HG03045 (cell line): ENCODE data around the gene IGF2BP3.
"Not testable (repeated sequence)": the region's sequence is repeated elsewhere in the genome, so short reads cannot be mapped to it uniquely, and the experiment has no call there.

ENCODE experiments used
- ATAC-seq: cut with Tn5 transposase; IDR thresholded peaks from one replicate; pipeline ENCODE4 v1.9.1; 2021; ENCODE audit warnings: mild to moderate bottlenecking, moderate library complexity; ENCODE audit not compliant: unreplicated experiment

The IGF2BP3 gene

DNA sequence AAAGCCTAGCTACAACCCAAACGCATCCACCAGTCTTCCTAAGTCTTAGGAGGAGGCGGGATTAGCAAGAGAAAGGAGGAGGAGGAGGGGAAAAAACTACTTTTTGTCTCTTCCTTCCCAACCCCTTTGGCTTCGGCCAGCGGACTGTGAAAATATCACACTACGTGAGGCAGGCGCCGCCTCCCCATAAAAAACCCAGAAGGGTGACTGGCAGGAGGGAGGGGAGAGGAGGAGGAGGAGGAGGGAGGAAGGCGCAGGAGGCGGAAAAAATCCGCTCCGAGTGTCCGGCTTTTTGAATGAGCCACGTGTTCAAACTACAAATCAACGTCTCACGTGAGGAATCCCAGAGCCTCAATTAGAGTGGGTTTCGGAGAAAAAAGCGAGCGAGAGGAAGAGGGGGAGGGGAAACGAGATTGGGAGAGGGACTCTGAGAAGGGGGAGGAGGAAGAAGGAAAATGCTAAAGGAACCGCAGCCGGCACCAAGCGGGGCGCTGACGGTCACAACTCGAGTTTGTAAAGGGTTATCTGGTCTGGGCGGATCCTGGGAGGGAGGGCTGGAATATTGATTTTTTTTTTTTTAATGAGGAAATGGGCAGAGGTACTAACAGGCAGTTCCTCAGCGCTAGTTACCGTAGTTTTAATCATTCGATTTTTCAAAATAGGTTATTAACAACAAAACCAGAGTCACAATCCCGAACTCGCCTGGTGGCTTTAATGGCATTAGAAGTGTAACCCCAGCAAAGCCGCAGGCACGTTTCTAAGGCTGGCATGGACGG is at the start of gene IGF2BP3:
Gene IGF2BP3 (minus strand): TSS at position 162 of the 776 bp plus-strand sequence. CDS start 381 bp downstream, outside the sequence.
- ATAC-seq, result no peak

DNA sequence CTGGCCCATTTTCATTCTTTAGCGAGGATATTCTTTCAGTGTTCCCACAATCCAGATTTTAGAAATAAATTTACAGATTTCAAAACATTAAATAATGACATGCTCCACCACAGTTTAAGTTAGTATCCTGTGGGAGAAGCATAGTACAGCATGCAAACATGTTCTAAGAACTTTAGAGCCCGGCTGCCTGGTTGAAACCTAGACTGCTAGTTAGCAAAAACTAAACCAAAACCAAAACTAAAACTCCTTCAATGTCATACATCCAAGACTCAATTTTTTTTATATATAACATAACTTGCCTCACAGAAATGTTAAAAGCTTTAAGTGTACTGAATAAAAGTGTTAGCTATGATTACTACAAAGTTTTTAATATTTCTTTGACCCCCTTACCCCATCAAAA is 44.5 kb upstream of the IGF2BP3 start:
- peak; percentile 53 for ATAC-seq

DNA sequence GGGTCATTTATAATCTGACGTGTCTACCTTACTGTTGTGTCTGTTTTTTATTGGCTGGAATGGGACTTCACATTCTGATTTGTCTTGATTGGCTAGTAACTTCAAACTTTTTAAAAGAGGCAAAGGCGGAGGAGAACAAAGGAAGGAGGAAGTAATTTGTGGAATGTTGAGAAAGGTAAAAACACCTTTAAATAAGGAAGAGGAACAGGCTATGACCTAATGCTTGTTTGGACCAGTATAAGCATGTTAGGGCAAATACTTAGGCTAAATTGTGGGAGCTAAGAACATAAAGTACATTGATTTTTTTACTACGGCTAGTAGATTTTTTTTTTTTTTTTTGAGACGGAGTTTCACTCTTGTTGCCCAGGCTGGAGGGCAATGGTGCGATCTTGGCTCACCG is 43.5 kb upstream of the IGF2BP3 start:
- ATAC-seq, result not testable (repeated sequence)

DNA sequence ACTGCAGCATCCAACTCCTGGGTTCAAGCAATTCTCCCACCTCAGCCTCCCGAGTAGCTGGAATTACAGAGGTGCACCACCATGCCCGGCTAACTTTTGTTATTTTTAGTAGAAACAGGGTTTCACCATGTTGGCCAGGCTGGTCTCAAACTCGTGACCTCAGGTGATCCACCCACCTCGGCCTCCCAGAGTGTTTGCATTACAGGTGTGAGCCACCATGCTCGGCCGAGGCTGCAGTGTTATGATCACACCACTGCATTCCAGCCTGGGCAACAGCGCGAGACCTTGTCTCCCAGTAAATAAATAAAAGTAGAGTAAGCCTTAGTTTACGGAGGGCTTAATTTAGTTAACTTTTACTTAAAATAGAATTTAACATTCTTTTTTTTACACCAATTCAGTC is 23.7 kb upstream of the IGF2BP3 start:
- no peak for ATAC-seq

DNA sequence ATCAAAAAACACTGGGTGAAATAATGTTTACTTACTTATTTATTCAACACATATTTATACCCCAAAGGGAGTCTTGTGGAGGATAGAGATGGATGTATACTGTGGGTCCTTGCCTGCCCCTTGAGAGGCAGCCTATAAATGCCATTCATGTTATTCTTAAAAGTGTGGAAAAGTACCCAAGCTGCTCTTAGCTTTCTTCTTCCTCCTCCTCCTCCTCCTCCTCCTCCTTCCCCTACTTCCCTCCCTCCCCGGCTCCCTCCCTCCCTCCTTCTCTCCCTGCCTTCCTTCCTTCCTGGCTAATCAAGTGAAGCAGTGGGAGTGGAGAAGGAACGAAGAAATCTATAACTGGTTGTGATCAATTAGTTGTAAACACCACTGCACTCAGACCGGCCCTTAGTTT is 21.2 kb upstream of the IGF2BP3 start:
- ATAC-seq, result no peak

DNA sequence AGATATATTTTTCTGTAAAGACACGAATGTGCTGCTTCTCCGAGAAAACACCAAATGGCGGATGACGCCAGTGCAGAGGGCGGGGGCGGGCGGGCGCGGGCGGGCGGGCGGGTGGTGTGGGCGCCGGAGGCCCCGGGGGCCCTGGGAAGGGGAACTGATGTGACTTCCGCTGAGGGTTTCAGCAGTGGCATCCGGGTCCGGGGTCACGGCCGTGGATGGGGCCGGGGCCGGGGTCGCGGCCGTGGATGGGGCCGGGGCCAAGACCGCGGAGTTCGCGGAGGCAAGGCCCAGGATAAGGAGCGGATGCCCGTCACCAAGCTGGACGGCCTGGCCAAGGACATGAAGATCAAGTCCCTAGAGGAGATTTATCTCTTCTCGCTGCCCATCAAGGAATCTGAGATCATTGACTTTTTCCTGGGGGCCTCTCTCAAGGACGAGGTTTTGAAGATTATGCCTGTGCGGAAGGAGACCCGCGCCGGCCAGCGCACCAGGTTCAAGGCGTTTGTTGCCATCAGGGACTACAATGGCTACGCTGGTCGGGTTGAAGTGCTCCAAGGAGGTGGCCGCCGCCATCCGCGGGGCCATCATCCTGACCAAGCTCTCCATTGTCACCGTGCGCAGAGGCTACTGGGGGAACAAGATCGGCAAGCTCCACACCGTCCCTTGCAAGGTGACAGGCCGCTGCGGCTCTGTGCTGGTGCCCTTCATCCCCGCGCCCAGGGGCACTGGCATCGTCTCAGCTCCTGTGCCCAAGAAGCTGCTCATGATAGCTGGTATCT is 20.3 kb upstream of the IGF2BP3 start:
- ATAC-seq, result peak; percentile 70

DNA sequence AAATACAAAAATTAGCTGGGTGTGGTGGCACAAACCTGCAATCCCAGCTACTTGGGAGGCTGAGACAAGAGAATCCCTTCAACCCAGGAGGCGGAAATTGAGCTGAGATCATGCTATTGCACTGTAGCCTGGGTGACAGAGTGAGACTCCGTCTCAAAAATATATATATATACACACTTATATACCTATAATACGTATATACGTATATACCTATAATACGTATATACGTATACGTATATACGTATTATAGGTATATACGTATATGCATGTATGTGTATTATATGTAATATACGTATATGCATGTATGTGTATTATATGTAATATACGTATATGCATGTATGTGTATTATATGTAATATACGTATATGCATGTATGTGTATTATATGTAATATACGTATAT is 18.4 kb upstream of the IGF2BP3 start:
- ATAC-seq, result not testable (repeated sequence)

DNA sequence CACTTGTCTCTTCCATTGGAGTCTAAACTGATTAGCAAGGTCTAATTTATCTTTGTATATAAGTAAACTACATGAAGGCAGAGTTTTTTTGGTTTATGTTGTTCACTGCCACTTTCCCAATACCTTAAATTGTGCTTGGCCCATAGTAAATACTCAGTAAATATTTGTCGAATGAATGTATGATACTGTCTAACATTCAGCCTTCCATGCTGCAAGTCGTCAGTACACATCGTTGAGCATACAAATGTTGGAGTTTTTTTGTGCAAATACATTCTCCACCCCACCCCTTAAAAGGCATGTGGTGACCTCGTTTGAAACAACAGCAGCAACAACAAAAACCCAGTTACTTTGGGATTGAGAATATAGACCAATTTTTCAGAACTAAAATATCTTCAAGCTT is 17.4 kb upstream of the IGF2BP3 start:
- no peak for ATAC-seq

DNA sequence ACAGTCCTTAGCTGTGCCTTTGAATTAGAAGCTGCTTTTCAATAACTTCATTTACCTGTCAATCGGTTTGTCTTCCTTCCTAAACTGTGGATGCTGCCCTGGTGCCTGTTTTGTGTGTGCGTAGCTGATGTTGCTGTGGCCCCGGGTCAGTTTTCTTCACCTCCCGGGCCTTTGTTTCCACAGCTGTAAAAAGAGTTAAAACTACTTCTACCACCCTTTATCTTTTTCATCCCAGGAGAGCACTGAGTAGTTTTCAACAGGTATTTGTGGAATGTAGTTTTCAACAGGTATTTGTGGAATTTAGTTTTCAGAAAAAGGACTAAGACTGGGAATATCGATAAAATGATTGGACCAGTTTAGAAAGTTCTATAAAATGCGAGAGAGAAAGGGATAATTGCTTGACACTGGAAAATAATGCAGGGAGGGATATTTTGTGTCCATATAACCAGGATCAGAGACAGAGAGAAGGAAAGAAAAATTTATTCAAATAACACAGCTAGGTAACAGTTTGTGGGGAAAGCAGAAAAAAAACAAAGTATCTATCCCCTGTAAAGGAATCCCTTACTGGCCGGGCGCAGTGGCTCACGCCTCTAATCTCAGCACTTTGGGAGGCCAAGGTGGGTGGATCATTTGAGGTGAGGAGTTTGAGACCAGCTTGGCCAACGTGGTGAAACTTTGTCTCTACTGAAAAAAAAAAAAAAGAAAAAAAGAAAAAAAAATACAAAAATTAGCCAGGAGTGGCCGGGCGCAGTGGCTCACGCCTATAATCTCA is 15.9 kb upstream of the IGF2BP3 start:
- ATAC-seq, result no peak

DNA sequence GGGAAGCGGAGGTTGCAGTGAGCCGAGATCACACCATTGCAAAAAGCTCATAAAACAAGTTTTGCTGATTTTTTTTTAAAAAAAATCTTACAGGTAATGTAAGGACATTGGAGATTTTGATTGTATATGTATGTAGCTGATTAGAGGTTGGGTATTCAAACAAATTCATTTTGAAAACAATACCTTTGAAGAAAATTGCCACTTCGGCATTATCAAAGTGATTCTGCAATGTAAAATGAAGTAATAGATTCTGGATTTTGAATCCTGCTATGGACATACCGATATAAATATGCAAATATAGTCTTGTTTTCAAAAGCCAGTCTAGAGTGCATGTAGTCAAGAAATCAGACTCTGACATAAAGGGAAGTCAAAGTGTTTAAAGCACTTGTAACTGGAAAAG is 12.4 kb upstream of the IGF2BP3 start:
- ATAC-seq, result no peak

DNA sequence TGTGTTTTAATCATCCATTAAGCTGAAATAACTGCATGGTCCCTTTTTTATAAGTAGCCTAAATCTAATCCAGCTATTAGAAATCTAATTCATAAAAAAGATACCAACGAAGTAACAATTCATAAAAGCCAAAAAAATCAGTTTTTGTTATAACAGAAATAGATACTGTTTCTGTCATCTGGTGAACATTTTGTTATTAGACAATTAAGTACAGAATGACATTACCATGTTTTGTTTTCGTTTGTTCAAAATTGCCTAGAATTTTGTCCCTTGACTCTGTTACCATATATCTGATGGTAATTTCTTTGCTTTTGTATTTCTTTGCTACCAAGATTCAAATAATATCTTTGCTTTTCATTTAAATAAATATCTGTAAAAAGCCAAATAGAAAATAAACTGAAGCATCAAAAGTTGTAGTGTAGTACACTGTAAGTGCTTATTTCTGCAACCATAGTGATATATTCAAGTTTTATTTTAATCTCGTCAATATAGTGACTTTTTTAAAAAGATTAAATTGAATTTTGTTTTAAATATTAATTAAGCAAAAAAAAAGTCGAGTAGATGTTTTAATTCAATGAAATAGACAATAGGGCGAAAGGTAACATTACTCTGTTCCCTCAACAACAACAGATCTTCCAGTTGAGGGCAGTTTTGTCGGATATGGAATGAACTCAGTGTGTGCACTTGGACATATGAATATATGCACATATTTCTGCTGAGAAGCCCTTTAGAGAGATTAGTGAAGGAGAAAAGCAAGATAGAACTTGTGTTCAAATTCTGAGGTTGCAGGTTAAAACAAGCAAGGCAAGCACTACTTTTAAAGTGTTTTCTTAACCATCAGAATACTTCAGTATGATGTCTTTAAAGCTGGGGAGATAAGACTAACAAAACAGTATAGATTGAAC is 7.9 kb upstream of the IGF2BP3 start:
- no peak for ATAC-seq

DNA sequence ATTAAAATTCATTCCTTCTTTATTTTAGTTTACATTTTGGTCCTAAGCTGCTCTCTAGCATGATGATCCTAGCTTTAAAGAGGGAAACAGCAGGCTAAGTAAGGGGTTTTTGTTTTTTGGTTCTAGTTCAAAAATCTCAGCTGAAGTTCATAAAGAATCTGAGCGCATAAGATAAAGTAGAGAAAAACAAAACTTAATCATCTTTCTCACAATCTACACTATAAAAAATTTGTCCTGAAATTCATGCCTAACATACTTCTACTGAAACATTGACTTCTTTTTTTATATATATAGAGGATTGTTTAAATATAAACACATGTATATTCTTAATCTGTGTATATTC is 6.8 kb upstream of the IGF2BP3 start:
- no peak for ATAC-seq

DNA sequence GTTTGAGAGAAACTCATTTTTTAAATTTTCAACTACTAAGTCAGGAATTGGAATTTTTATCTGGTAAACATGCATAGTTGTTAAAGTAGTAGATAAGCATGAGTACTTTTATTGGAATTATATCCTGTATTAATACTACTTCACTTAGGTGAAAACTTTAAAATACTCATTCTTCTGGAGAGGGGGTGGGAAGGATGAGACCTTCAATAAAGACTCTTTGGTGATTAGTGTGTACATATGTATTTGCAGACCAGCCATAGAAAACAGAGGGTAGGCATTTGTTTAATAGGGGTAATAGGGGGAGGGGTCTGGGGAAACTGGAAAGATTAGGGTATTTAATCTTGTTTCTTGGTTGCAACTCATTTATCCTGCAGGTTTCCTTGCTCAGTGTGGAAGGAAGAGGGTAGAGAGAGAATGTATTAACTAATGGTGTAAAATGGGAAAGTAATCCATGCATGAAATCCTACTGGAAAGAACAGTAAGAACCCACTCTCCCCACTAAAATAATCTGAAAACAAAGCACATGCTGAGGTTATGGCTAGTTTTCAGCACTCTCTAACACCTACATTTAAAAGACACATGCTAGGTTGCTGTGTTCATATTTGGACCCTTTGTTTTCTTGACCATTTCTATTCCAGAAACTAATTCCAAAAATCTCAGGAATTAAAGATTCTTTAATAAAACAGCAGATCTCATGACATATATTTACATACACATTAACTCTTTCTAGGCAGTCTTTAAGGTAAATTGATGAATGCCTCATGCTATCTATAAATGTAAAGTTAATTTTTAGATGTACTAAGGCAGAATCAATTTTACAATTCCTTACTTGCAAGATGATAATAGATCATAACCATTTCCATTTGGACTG is 6.2 kb upstream of the IGF2BP3 start:
- ATAC-seq, result no peak

DNA sequence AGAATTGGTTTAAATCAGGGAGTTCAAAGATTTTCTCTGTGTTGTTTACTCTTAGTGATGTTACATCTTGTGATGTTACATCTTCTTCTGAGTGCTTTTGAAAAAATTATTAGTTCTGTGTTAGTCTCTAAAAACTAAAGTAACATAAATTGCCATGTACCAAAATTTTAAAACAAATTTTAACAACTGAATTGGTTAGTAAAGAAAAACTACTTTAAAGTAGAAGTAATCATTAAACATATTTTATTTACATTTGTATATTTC is 5.2 kb upstream of the IGF2BP3 start:
- no peak for ATAC-seq

DNA sequence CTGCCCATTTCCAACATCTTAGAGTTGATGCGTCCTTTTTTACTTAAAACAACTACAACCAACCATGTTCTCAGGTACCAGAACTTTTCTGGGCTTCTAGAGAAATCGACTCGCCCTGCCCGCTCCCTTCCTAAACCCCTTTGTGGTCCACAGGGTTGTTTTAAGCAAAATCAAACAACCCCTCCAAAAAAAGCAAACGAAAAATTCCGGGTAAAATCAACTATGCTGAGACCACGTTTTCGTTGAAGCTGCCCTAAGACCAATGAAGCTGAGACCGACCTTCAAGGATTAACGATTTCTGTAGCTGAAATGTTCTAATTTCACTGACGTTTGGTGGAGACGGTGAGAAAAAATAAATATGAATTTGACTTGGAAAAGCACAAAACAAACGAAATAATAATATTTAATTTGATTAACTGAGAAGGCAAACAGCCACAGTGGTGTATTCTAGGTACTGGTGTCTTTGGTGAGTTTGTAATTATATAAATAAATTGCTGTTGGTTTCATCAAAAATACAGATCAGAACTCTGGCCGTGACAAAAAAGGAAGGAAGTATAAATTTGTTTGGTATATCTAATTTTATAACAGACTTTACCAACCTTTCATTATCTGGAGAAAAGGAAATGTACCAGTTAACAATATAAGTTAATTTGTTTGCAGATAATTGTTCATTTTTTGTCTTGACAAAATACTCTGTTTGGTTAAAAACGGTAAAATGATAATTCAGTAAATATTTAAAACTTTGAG is 4.7 kb upstream of the IGF2BP3 start:
- ATAC-seq, result no peak

DNA sequence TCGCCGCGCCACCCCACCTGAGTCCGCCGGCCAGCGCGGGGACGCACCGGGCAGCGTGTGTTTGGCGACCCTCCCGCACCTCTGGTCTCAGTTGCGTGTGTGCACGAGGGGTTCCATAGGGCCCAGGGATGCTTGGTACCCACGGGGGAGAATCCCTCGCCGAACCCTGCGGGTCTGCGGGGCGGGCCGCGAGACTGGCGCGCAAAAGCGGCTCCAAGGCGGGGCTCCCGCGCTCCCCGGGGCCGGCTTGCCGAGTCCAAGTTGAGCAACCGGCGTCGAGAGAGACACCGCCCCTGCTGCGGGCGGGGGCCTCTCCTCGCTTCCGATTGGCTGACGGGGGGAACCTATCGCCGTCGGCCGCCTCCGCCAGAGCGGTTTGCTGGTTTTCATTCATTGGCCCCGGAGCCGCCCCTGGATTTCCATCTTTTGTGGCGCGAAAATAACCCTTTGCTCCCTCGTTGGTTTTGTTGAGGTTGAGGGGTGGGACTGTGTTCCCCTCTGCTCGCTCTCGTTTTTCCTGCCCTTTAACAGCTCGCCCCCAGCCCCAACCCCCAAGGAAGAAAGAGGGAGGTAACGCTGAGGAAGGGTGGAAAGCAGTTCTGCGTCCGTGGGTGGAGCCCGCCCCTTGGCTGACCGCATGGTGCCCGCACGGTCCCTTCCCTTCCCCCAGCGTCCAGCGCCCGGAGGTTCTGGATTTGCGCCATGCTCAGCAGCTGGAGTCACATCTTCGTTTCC is 4.0 kb upstream of the IGF2BP3 start:
- ATAC-seq, result peak; percentile 79

DNA sequence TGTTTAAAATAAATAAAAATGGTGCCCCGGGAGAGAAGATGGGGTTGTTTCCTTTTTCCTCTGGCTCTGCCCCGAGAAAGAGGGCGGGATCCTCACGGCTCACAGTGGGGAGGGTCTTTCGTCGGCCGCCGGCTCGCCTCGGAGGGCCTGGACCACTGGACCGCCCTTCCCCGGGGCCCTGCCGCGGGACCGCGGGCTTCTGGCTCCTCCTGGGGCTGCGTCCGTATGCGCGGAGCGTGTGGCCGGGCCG is 3.5 kb upstream of the IGF2BP3 start:
- peak; percentile 31 for ATAC-seq

DNA sequence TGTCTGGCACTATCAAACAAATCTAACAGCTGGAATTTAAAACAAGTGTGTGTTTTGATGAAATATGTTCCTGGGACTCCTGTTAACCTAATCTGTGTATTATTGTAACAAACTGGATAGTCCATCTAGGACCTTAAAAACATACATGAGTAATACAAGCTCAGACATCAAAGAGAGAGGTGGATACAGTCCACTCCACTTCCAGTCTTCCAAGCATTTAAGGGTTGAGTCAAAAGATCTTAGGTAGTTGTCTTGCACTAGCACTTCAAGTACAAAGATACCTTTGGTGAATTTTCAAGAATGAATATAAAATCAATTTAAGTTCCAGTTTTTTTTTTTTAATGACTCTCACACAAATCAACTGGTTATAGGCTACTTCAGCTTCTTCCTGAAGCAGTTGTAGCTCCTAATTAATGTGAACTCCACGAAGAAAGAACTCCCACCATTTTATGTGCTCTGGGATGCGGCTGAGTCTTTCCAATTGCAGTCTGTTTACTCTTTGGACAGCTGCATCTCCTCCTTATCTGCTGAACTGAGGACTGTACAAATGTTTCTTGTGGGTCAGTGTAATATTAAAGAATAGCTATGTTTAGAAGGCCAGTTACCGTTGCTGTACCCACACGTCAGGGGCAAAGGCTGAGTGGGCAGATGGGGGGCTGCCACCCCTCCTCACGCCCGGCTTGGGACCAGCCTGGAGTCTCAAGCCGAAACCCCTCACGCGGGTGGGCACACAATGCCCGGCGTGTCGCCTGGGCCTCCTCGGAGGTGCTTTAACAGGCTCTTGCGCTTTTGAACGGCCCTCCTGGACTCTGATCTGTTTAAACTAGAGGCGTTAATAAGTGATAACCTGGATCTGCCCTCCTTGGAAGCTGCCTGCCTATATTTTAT is 2.9 kb upstream of the IGF2BP3 start:
- ATAC-seq, result no peak
